Muscle layer of duodenum (tissue), 2 donors: ENCODE results near the gene SYT7.

Experiments used
- H3K27ac ChIP-seq: one replicate; pipeline ENCODE4 v1.7.0; 2013; ENCODE audit warnings: mild to moderate bottlenecking, low read length
- H3K27me3 ChIP-seq: one replicate; pipeline ENCODE4 v1.7.0; 2013; ENCODE audit warnings: low read depth, mild to moderate bottlenecking, control low read depth, low read length
- H3K36me3 ChIP-seq, 2 donors: one replicate each; pipeline ENCODE4 v1.7.0; 2013; ENCODE audit warnings: low read length in 2 of 2, control low read depth in 1 of 2, mild to moderate bottlenecking in 1 of 2; ENCODE audit not compliant: insufficient read depth in 2 of 2, control insufficient read depth in 1 of 2
- H3K4me1 ChIP-seq, 2 donors: one replicate each; pipeline ENCODE4 v1.7.0; 2013; ENCODE audit warnings: low read length in 2 of 2, mild to moderate bottlenecking in 2 of 2, control low read depth in 1 of 2, moderate library complexity in 1 of 2; ENCODE audit not compliant: insufficient read depth in 2 of 2, control insufficient read depth in 1 of 2
- H3K4me3 ChIP-seq, 2 donors: one replicate each; pipeline ENCODE4 v1.7.0; 2013; ENCODE audit warnings: low read length in 2 of 2, low read depth in 1 of 2, mild to moderate bottlenecking in 1 of 2
- H3K9me3 ChIP-seq, 2 donors: one replicate each; pipeline ENCODE4 v1.7.0; 2013; ENCODE audit warnings: low read length in 2 of 2, control low read depth in 1 of 2, mild to moderate bottlenecking in 1 of 2; ENCODE audit not compliant: control insufficient read depth in 1 of 2
- donor health status: healthy.

Gene SYT7, protein sequence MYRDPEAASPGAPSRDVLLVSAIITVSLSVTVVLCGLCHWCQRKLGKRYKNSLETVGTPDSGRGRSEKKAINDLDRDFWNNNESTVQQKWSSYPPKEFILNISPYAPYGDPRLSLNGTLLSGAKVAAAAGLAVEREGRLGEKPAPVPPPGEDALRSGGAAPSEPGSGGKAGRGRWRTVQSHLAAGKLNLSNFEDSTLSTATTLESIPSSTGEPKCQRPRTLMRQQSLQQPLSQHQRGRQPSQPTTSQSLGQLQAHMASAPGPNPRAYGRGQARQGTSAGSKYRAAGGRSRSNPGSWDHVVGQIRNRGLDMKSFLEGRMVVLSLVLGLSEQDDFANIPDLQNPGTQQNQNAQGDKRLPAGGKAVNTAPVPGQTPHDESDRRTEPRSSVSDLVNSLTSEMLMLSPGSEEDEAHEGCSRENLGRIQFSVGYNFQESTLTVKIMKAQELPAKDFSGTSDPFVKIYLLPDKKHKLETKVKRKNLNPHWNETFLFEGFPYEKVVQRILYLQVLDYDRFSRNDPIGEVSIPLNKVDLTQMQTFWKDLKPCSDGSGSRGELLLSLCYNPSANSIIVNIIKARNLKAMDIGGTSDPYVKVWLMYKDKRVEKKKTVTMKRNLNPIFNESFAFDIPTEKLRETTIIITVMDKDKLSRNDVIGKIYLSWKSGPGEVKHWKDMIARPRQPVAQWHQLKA

DNA sequence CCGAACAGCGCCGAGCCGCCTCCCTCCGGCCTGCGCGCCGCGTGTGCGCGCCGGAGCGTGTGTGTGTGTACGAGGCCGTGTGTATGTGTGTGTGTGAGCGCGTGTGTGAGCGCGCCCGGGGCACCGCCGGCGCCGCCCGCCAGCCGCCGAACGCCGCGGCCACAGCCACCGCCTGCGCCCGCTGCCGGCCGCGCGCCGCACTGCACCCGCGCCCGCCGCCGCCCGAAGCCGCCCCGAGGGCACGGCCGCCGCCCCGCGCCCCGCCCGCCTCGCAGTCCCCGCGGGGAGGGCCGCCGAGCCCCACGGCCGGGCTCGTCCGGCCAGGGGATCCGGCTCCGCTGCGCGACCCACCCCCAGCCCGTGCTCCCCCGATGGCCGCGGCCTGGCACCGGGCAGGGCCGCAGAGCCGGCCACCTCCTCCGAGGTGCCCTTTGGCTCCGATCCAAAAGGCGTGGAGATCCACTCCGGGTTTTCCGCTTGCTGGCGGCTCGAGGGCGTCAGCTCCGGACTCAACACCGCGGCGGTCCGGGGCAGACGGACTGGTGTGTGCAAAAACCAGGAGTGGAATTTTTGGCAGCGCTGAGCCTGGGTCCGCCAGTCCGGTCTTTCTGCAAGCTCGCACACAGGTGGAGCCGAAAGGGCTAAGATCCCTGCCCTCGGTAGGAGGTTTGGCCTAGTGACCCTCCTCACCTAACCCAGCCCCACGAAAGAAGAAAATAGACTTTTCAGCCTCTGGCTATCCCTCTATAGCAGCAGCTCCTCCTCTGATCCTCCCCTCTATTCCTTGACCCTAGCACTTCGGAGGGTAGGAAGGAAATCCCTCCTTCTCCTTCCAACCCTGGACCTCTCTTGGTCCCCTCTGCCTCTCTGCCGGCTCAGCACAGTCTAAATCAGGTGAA is at the start of gene SYT7:
TSS of gene SYT7 (minus strand) at position 47 of the 899 bp plus-strand sequence. CDS start 256 bp downstream, outside the sequence.
- no peak within 1 kb of the TSS for H3K27ac ChIP-seq
- peak within 1 kb of the TSS; percentile 21 to 51 for H3K4me3 ChIP-seq
- H3K27me3 ChIP-seq: peaks cover 18% of the 10 kb centered on the region
- no peaks in the 10 kb centered on the region for H3K9me3 ChIP-seq
- H3K36me3 ChIP-seq: no peaks in the 10 kb centered on the region
- H3K4me1 ChIP-seq: peaks cover 3 to 6% of the 10 kb centered on the region in 2 donors

DNA sequence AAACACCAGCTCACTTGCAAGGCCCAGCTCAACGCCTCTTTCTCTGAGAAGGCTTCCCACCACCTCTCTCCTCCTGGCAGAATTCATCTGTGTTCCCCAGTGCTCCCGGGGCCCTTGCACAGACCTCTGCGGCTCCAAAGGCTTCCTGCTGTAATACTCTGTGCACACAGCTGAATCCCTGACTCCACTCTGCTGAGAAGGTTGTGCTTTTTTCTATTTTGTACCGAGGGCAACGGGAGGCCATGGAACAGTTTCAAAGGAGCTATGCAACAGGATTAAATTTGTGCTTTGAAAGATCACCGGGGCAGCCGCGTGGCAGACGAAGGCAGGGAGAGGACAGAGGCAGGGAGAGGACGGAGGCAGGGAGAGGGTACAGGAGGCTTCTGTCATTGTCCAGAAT is 49.2 kb upstream of the SYT7 start:
- no peak overlapping the region for H3K27ac ChIP-seq
- H3K27me3 ChIP-seq: no peaks in the 10 kb centered on the region
- no peaks in the 10 kb centered on the region for H3K36me3 ChIP-seq
- H3K4me3 ChIP-seq: no peak overlapping the region
- H3K4me1 ChIP-seq: peaks cover 0 to 7% of the 10 kb centered on the region in 2 donors
- no peaks in the 10 kb centered on the region for H3K9me3 ChIP-seq

DNA sequence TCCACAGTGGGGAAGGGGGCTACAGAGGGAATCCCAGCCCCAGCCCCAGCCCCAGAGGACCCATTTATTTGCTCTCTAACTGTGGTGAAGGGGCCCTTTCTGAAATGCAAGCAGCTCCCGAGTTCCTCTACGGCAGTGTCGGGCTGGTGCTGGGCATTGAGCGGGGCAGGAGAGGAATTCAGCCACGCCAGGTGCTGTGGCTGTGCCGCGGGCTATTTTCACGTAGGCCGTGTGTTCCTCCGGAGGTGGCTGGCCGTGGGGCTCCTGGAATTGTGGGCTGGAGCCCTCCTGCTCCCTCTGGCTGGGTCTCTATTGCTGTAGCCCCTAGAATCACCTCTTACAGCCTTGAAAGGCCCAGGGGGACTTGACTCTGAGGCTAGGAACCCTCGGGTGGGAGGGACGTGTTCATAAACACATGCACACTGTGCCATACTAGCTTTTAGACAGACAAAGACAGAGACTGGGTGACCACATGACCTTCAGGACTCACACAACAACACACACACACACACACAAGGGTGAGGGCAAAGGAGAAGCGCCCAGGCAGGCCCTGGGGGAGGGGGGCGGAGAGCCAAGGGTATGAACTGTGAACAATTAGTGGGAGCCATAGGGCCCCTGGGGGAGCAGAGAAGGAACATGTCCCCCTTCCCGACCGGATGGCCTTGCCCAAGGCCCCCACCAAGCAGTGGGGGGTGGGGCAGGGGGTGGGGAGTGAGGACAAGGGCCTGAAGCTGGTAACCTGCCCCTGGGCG is 48.4 kb upstream of the SYT7 start:
- Histone ChIP-seq H3K36me3 (no peaks in the 10 kb centered on the region), H3K27me3 (no peaks in the 10 kb centered on the region), H3K4me1 (peaks cover 0 to 7% of the 10 kb centered on the region in 2 donors), H3K9me3 (no peaks in the 10 kb centered on the region), H3K4me3 (no peak overlapping the region), H3K27ac (no peak overlapping the region)

DNA sequence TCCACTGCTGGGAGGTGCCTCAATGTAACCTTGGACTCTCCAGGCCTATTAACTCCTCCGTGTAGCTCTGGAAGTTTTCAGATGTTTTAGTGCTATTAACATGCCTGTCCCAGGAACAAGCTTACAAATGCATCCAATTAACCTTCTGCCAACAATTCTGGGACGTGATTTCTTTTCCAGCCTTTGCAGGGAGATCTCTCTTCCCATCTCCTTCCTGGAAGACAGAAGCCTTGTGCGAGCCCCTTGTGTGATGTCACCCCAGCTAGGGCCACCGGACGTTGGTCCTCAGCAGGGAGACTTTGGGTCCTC is 47.7 kb upstream of the SYT7 start:
- Histone ChIP-seq H3K36me3 (no peaks in the 10 kb centered on the region), H3K4me3 (no peak overlapping the region), H3K4me1 (peaks cover 0 to 7% of the 10 kb centered on the region in 2 donors), H3K9me3 (no peaks in the 10 kb centered on the region), H3K27me3 (no peaks in the 10 kb centered on the region), H3K27ac (no peak overlapping the region)

DNA sequence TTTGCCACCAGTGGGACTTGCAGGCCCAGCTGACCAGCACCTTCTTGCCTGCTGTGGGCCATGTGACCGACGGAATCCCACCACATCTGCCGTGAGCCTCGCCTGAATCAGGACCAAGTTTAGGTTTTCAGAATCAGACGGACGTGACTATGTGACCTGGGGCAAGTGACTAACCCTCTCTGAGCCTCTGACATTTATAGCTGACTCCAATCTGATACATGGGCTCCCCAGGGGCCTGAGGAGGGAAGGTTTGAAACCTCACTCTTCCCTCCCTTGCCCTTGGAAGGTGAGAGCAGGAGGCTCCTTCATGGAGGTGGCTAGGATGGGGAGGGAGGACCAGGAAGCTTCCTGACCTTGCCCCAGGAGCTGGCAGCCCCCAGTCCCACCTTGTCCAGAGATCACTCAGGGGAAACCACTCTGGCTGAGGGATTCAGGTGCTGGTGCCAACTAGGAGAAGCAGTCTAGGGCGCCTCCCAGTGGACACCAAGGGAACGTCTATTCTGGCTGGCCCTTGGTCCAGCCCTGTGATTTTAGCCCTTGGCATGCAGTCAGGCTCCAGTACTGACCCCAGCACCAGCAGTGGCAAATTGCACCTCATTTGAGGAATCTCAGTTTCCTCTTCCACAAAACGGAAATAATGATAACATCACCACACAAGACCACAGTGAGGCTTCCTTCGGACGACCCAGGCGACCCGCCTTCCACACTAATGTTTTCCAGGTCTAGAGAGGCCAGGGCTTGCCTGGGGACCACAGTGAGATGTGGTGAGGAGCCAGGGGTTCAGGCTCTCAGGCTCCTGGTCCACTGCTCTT is 47.2 kb upstream of the SYT7 start:
- Histone ChIP-seq H3K4me1 (peaks cover 0 to 7% of the 10 kb centered on the region in 2 donors), H3K27me3 (no peaks in the 10 kb centered on the region), H3K36me3 (no peaks in the 10 kb centered on the region), H3K27ac (no peak overlapping the region), H3K4me3 (no peak overlapping the region), H3K9me3 (no peaks in the 10 kb centered on the region)

DNA sequence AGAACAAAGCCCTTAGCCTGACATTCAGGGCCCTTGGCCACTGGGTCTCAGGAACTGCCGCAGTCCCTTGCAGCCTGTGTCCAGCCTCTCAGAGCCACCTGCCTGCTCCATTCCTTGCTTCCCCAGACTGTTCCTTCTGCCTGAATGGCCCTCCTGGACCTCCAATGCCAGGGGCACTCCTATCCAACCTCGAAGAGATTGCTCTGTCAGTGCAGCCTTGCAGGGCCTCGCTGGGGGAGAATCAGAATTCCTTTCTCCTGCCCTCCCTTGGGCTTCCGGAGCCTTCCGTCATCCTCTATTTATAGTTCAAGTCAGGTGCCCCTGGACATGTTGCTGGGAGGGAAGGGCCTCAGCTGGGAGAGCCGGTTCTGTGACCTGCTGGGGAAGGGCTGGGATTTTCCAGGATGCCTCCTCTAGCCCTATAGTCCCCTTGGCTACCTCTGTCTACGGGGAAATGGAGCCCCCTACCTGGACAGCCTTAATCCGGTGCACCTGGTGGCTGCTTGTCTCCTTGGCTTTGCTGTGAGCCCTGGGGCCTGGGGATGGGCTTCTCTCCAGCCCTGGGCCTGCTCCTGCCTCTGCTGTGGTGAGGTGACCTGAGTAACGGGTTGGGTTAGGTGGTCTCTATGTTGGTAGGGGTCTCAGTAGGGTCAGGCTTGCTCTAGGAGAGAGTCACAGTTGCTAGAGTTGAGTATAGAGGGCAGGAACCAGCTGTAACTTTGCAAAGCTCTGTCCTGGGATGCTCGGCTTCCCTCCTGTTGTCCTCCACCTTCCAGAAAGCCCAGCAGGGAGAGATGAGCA is 45.9 kb upstream of the SYT7 start:
- no peaks in the 10 kb centered on the region for H3K27me3 ChIP-seq
- H3K36me3 ChIP-seq: no peaks in the 10 kb centered on the region
- no peak overlapping the region for H3K27ac ChIP-seq
- H3K9me3 ChIP-seq: no peaks in the 10 kb centered on the region
- H3K4me1 ChIP-seq: peaks cover 0 to 7% of the 10 kb centered on the region in 2 donors
- H3K4me3 ChIP-seq: no peak overlapping the region

DNA sequence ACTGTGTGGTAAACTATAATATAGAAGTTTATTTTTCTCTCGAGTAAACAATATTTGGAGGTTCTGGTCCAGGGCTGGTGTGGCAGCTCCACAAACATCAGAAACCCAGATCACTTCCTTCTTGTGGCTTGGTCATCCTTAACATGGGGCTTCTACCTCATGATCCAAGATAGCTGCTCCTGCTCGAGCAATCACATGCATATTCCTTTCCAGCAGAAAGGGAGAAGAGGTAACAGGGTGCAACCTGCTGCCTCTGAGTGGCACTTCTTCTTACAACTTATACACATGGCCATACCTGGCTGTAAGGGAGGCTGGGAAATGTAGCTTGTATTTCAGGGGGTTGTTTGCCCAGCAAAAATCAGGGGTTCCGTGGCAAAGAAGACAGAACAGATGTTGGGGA is 44.6 kb upstream of the SYT7 start:
- H3K4me1 ChIP-seq: peaks cover 0 to 7% of the 10 kb centered on the region in 2 donors
- H3K27me3 ChIP-seq: no peaks in the 10 kb centered on the region
- no peak overlapping the region for H3K4me3 ChIP-seq
- H3K27ac ChIP-seq: no peak overlapping the region
- no peaks in the 10 kb centered on the region for H3K36me3 ChIP-seq
- H3K9me3 ChIP-seq: no peaks in the 10 kb centered on the region

DNA sequence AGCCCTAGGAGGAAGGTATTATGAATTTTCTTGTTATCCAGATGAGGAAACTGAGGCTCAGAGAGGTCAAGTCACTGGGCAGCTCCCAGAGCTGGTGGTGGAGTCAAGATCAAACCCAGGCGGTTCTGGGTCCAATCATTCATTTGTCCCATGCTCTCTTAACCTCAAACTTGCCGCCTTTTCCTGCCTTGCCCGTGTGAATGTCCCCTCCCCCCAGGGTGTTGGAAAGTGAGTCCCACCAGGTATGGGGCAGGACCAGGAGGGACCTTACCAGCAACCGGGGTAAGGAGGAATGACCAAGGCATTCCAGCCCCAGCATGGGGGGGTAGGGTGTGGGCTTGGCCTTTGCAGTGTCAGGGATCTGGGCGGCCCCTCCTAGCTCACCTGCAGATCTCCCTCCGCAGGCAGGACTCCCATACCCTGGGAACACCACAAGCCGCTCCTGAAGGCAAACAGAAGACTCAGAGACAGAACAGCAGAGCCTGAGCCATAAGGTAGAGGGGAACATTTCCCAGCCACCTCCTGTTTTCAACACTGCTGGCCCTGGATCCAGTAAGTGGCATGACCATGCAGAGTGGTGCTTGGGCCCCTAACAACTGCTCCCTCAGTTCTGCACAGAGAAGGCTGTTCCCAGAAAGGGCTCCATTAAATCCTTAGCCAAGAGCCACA is 41.2 kb upstream of the SYT7 start:
- Histone ChIP-seq H3K4me3 (no peak overlapping the region), H3K9me3 (no peaks in the 10 kb centered on the region), H3K27ac (no peak overlapping the region), H3K27me3 (no peaks in the 10 kb centered on the region), H3K4me1 (peaks cover 0 to 6% of the 10 kb centered on the region in 2 donors), H3K36me3 (no peaks in the 10 kb centered on the region)

DNA sequence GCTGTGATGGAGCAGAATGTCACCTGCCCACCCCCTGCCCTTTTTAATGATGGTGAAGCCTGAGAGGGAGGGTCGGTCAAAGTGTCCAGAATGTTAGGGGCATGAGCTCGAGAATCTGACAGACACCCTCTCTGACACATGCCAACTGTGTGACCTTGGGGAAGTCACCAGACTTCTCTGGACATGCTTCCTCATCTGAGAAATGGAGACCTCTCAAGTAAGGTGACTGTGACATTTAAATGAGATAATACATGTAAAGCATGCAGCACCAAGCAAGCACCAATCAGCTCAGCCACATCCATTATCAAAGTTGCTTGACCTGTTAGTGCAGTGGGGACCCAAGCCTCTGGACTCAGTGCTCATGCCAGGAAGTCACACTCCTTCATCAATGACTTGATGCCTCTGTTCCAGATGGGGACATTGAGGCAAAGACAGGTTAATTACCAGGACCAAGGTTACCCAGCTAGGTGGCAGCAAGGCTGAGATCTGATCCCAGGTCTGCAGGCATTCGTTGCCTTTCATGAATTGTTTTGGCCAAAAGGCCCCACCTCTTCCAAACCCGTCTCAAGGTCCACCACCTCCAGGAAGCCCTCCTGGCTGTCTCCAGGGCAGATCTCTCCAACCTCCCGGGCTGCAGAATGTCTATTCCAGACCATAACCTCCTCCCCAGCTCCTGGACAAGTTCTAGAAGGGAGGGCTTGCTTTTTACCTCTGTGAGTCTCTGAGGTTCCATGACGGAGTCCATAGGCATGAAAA is 38.8 kb upstream of the SYT7 start:
- no peak overlapping the region for H3K27ac ChIP-seq
- H3K9me3 ChIP-seq: no peaks in the 10 kb centered on the region
- H3K4me3 ChIP-seq: no peak overlapping the region
- H3K27me3 ChIP-seq: no peaks in the 10 kb centered on the region
- no peaks in the 10 kb centered on the region for H3K36me3 ChIP-seq
- no peaks in the 10 kb centered on the region for H3K4me1 ChIP-seq
